IMR-90 (cell line): ENCODE measurements around the gene ADAM23. TPM values are rescaled to one million over a fixed set of nuclear protein-coding genes. Genes with fewer than 3 reads are reported as not detected.

Experiments
- ATAC-seq: fragments of 200-7000 bp; cut with Tn5 transposase; 2 replicates; pipeline ENCODE4 v1.9.1; 2020; ENCODE audit warnings: low read depth, mild to moderate bottlenecking, moderate library complexity
- BruUV-seq: library from RNA; stranded (reverse); fragments of 400-500 nt; replicated peaks from 2 replicates; lab custom pipeline; 2021; lab: Mats Ljungman, UMichigan
- CTCF ChIA-PET: fragments of 300-600 bp; formaldehyde crosslinking; extraction: SDS; loops from one replicate; lab custom pipeline; 2021; ENCODE audit warnings: antibody characterized with exemption; lab: Yijun Ruan, JAX
- POLR2A ChIA-PET: fragments of 300-600 bp; sonication (Branson Sonifier 250); formaldehyde crosslinking; loops from one replicate; lab custom pipeline; 2022; ENCODE audit warnings: antibody characterized with exemption; ENCODE audit not compliant: unreplicated experiment; lab: Charles Lee
- DNase-seq: peaks from one replicate; pipeline ENCODE4 v3.0.0; 2013
- H2AFZ ChIP-seq: replicated peaks from 2 replicates; pipeline ENCODE3; 2013; ENCODE audit warnings: low read length, mild to moderate bottlenecking; ENCODE audit not compliant: poor library complexity
- H2AK5ac ChIP-seq: 2 replicates; pipeline ENCODE4 v1.6.1; 2013; ENCODE audit warnings: low read depth, low read length, inconsistent platforms
- H2AK9ac ChIP-seq: replicated peaks from 2 replicates; pipeline ENCODE3; 2013; ENCODE audit warnings: mild to moderate bottlenecking, low read depth, low read length, moderate library complexity; ENCODE audit not compliant: poor library complexity
- H2BK120ac ChIP-seq: 2 replicates; pipeline ENCODE4 v1.6.1; 2013; ENCODE audit warnings: low read depth, low read length, inconsistent platforms
- H2BK15ac ChIP-seq: 3 replicates; pipeline ENCODE4 v1.6.1; 2013; ENCODE audit warnings: low read depth, low read length, inconsistent platforms
- H2BK20ac ChIP-seq: 2 replicates; pipeline ENCODE4 v1.6.1; 2013; ENCODE audit warnings: low read depth, mild to moderate bottlenecking, inconsistent platforms, low read length, moderate library complexity
- H2BK5ac ChIP-seq: 2 replicates; pipeline ENCODE4 v1.6.1; 2013; ENCODE audit warnings: mild to moderate bottlenecking, low read depth, low read length, inconsistent platforms; ENCODE audit not compliant: poor library complexity, severe bottlenecking
- H3K14ac ChIP-seq: replicated peaks from 2 replicates; pipeline ENCODE4 v1.6.1; 2013; ENCODE audit warnings: low read depth, low read length, inconsistent platforms
- H3K18ac ChIP-seq: 2 replicates; pipeline ENCODE4 v1.6.1; 2013; ENCODE audit warnings: low read depth, low read length, control low read depth
- H3K23ac ChIP-seq: 2 replicates; pipeline ENCODE4 v1.6.1; 2013; ENCODE audit warnings: low read depth, low read length, inconsistent platforms
- H3K27ac ChIP-seq: 2 replicates; pipeline ENCODE4 v1.5.1; 2013; ENCODE audit warnings: mild to moderate bottlenecking, control low read depth, low read length; ENCODE audit not compliant: insufficient read depth
- H3K27me3 ChIP-seq: 2 replicates; pipeline ENCODE4 v1.6.1; 2013; ENCODE audit warnings: low read length; ENCODE audit not compliant: control insufficient read depth, insufficient read depth
- H3K36me3 ChIP-seq: 2 replicates; pipeline ENCODE4 v1.6.1; 2013; ENCODE audit warnings: low read length, mixed read lengths; ENCODE audit not compliant: control insufficient read depth, insufficient read depth
- H3K4ac ChIP-seq: 2 replicates; pipeline ENCODE4 v1.6.1; 2013; ENCODE audit warnings: low read depth, low read length, inconsistent platforms
- H3K4me1 ChIP-seq: 2 replicates; pipeline ENCODE4 v1.6.1; 2013; ENCODE audit warnings: low read length, mixed read lengths; ENCODE audit not compliant: control insufficient read depth, insufficient read depth
- H3K4me2 ChIP-seq: 2 replicates; pipeline ENCODE4 v1.6.1; 2013; ENCODE audit warnings: low read depth, mild to moderate bottlenecking, control low read depth, low read length, moderate library complexity
- H3K4me3 ChIP-seq: 2 replicates; pipeline ENCODE4 v1.5.1; 2013; ENCODE audit warnings: low read depth, mild to moderate bottlenecking, control low read depth, low read length, moderate library complexity; ENCODE audit not compliant: insufficient read depth
- H3K56ac ChIP-seq: 2 replicates; pipeline ENCODE4 v1.6.1; 2013; ENCODE audit warnings: low read length, inconsistent platforms; ENCODE audit not compliant: insufficient read depth; ENCODE audit errors: extremely low read depth
- H3K79me1 ChIP-seq, 2 experiments: 2 replicates each; pipeline ENCODE4 v1.6.1; 2013; ENCODE audit warnings: low read length in 2 of 2, inconsistent platforms in 1 of 2, low read depth in 1 of 2
- H3K9ac ChIP-seq: 2 replicates; pipeline ENCODE4 v1.6.1; 2013; ENCODE audit warnings: low read depth, low read length, control low read depth
- H3K9me1 ChIP-seq: 2 replicates; pipeline ENCODE4 v1.6.1; 2013; ENCODE audit warnings: low read length, inconsistent platforms; ENCODE audit not compliant: insufficient read depth
- H3K9me3 ChIP-seq: 2 replicates; pipeline ENCODE4 v1.6.1; 2013; ENCODE audit warnings: low read length; ENCODE audit not compliant: control insufficient read depth, insufficient read depth
- H4K20me1 ChIP-seq: 2 replicates; pipeline ENCODE4 v1.6.1; 2013; ENCODE audit warnings: low read length, inconsistent platforms; ENCODE audit not compliant: insufficient read depth
- H4K5ac ChIP-seq: 2 replicates; pipeline ENCODE4 v1.6.1; 2013; ENCODE audit warnings: mild to moderate bottlenecking, low read depth, low read length, control low read depth
- H4K8ac ChIP-seq, 2 experiments: 2 replicates each; pipeline ENCODE4 v1.6.1; 2013; ENCODE audit warnings: low read depth in 2 of 2, low read length in 2 of 2, control low read depth in 1 of 2, inconsistent platforms in 1 of 2
- H4K91ac ChIP-seq: 2 replicates; pipeline ENCODE4 v1.6.1; 2013; ENCODE audit warnings: low read depth, low read length, inconsistent platforms; ENCODE audit not compliant: insufficient read depth
- BHLHE40 ChIP-seq: fragments of 150-350 bp; IDR thresholded peaks from 2 replicates; pipeline ENCODE4 v1.6.1; 2016; ENCODE audit warnings: mild to moderate bottlenecking, low read depth, low read length
- CEBPB ChIP-seq: IDR thresholded peaks from 2 replicates; pipeline ENCODE4 v1.6.1; 2012; ENCODE audit warnings: low read depth, low read length, improper control_type of control experiment
- ELK1 ChIP-seq: fragments of 150-350 bp; IDR thresholded peaks from 2 replicates; pipeline ENCODE4 v1.6.1; 2016; ENCODE audit warnings: low read depth, mild to moderate bottlenecking, low read length, moderate library complexity, borderline replicate concordance
- FOS ChIP-seq: fragments of 150-350 bp; IDR thresholded peaks from 2 replicates; pipeline ENCODE4 v1.6.1; 2016; ENCODE audit warnings: low read depth, low read length
- MAFK ChIP-seq: IDR thresholded peaks from 2 replicates; pipeline ENCODE4 v1.6.1; 2012; ENCODE audit warnings: low read depth, low read length, improper control_type of control experiment
- MAZ ChIP-seq: IDR thresholded peaks from 2 replicates; pipeline ENCODE4 v1.6.1; 2012; ENCODE audit warnings: low read depth, mild to moderate bottlenecking, low read length, improper control_type of control experiment, moderate library complexity, borderline replicate concordance
- MXI1 ChIP-seq: IDR thresholded peaks from 2 replicates; pipeline ENCODE4 v1.6.1; 2012; ENCODE audit warnings: low read depth, mild to moderate bottlenecking, low read length, moderate library complexity, borderline replicate concordance
- NFE2L2 ChIP-seq: fragments of 150-350 bp; IDR thresholded peaks from 2 replicates; pipeline ENCODE4 v1.6.1; 2016; ENCODE audit warnings: low read depth, mild to moderate bottlenecking, low read length
- RAD21 ChIP-seq: IDR thresholded peaks from 2 replicates; pipeline ENCODE4 v1.6.1; 2012; ENCODE audit warnings: low read length, improper control_type of control experiment
- RCOR1 ChIP-seq: IDR thresholded peaks from 2 replicates; pipeline ENCODE4 v1.6.1; 2012; ENCODE audit warnings: mild to moderate bottlenecking, low read length, improper control_type of control experiment; ENCODE audit not compliant: insufficient replicate concordance
- SMC3 ChIP-seq: fragments of 150-350 bp; IDR thresholded peaks from 2 replicates; pipeline ENCODE4 v1.6.1; 2016; ENCODE audit warnings: low read depth, mild to moderate bottlenecking, antibody characterized with exemption, low read length, moderate library complexity
- USF2 ChIP-seq: fragments of 150-350 bp; IDR thresholded peaks from 2 replicates; pipeline ENCODE4 v1.6.1; 2017; ENCODE audit warnings: mild to moderate bottlenecking, antibody characterized with exemption, low read length, low read depth
- WGBS, 2 experiments: methylation state at CpG; one replicate each; pipeline versions ENCODE4 v1.1.5 to v1.1.7; 2013; ENCODE audit warnings: missing lambda C conversion rate in 2 of 2; ENCODE audit not compliant: insufficient read length in 1 of 2; ENCODE audit errors: extremely low coverage in 2 of 2; 5-methylcytosine and 5-hydroxymethylcytosine counted together
- dilution Hi-C: fragments of 300-500 bp; cut with HindIII; formaldehyde crosslinking; loops from one replicate; pipeline ENCODE4 v1.14.3; 2018; ENCODE audit warnings: low sequenced_read_pairs; ENCODE audit not compliant: unreplicated experiment
- in situ Hi-C: fragments of 300-500 bp; cut with MboI; formaldehyde crosslinking; loops from 3 replicates; pipeline ENCODE4 v1.14.3; 2019; ENCODE audit warnings: low sequenced_read_pairs, inconsistent platforms, mixed read lengths
- intact Hi-C: fragments of 100-400 bp; cut with micrococcal nuclease; formaldehyde crosslinking; loops from 2 replicates; pipeline ENCODE4 v1.10.0; 2022
- polyA plus RNA-seq, 3 experiments: library from polyadenylated mRNA; depleted of rRNA; stranded (reverse); fragments of >200 nt; gene quantifications; 2 replicates each; pipeline ENCODE4 v1.2.3, GENCODE V29; 2012; ENCODE audit warnings: low replicate concordance in 1 of 3
- total RNA-seq: library from RNA; depleted of rRNA; stranded (reverse); fragments of >200 nt; gene quantifications from 2 replicates; pipeline ENCODE4 v1.2.3, GENCODE V29; 2012
- TF ChIP-seq, protein P1 (sequence below): conservative IDR thresholded peaks from 2 replicates; pipeline ENCODE4 v1.5.1; 2012; ENCODE audit warnings: mild to moderate bottlenecking, low read depth, low read length, improper control_type of control experiment

Gene ADAM23
- total and polyA plus RNA-seq, 2 of the 4 experiments (the other 2 are of a cell fraction): 2.9 to 10.3 TPM

- Histone ChIP-seq H2BK5ac (no peak overlapping the region), H2BK120ac (no peak overlapping the region), H2BK15ac (no peak overlapping the region), H4K20me1 (no peaks in the 10 kb centered on the region), H3K9me3 (no peaks in the 10 kb centered on the region), H4K5ac (no peak overlapping the region), H3K14ac (no peak overlapping the region), H3K9ac (no peak overlapping the region), H3K23ac (no peak overlapping the region), H3K56ac (no peak overlapping the region), H4K91ac (no peak overlapping the region), H2BK20ac (no peak overlapping the region), H3K4ac (no peak overlapping the region), H2AK9ac (no peak overlapping the region), H3K4me3 (no peak overlapping the region), H3K18ac (no peak overlapping the region), H2AK5ac (no peak overlapping the region), H3K79me1 (no peaks in the 10 kb centered on the region), H3K4me2 (no peak overlapping the region), H4K8ac (no peak overlapping the region), H3K27me3 (no peaks in the 10 kb centered on the region), H3K27ac (no peak overlapping the region), H2AFZ (no peak overlapping the region), H3K36me3 (no peaks in the 10 kb centered on the region), H3K9me1 (no peaks in the 10 kb centered on the region), H3K4me1 (no peaks in the 10 kb centered on the region)
- intact Hi-C loops (no loop called here), in situ Hi-C loops (no loop called here), dilution Hi-C loops (no loop called here)
- no CpG with 5 or more reads among the region's 5 CpGs for WGBS, 2 experiments
- ChIA-PET CTCF (no interaction called here), POLR2A (no interaction called here)
- TF ChIP-seq SMC3 (no peak), CEBPB (no peak), MAFK (no peak), NFE2L2 (no peak), FOS (no peak), MXI1 (no peak), ELK1 (no peak), USF2 (no peak), BHLHE40 (no peak), MAZ (no peak), RCOR1 (no peak), RAD21 (no peak)
- TF ChIP-seq, protein P1, sequence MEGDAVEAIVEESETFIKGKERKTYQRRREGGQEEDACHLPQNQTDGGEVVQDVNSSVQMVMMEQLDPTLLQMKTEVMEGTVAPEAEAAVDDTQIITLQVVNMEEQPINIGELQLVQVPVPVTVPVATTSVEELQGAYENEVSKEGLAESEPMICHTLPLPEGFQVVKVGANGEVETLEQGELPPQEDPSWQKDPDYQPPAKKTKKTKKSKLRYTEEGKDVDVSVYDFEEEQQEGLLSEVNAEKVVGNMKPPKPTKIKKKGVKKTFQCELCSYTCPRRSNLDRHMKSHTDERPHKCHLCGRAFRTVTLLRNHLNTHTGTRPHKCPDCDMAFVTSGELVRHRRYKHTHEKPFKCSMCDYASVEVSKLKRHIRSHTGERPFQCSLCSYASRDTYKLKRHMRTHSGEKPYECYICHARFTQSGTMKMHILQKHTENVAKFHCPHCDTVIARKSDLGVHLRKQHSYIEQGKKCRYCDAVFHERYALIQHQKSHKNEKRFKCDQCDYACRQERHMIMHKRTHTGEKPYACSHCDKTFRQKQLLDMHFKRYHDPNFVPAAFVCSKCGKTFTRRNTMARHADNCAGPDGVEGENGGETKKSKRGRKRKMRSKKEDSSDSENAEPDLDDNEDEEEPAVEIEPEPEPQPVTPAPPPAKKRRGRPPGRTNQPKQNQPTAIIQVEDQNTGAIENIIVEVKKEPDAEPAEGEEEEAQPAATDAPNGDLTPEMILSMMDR: no peak
- no TSS peak for BruUV-seq
- no peak for ATAC-seq
- no peak for DNase-seq
Measured at GRCh38 chr2:206456078-206456754, 12.9 kb downstream of the ADAM23 start.
